Hypothalamus (tissue), 51 donors: Measurements from ENCODE around the gene FKBP8.
"Not testable (repeated sequence)": the region's sequence is repeated elsewhere in the genome, so short reads cannot be mapped to it uniquely, and the experiment has no call there.

Experiments used
- DNase-seq, 51 donors: peaks; one replicate each; lab custom pipeline; 2025; lab: John Stamatoyannopoulos, UW

The FKBP8 gene

GRCh38 chr19:18562086-18562485 is 18.7 kb upstream of the FKBP8 start:
- DNase-seq: no peak

- DNase-seq: no peak
These were observed 16.3 kb upstream of the FKBP8 start for GRCh38 chr19:18559685-18560084.

GRCh38 chr19:18558604-18559003 is 15.2 kb upstream of the FKBP8 start:
- no peak for DNase-seq

- peak in 1 of 51 donors; percentile 18 for DNase-seq
These were observed 14.8 kb upstream of the FKBP8 start for GRCh38 chr19:18558202-18558555.

- peak; percentile 50 to 98 (median 94) for DNase-seq
These were observed 14.2 kb upstream of the FKBP8 start, which contains the start of gene KXD1 for GRCh38 chr19:18557411-18558201. TSS of gene KXD1 (plus strand) at chr19:18557870. CDS start at chr19:18562057, 4,187 bp downstream.

GRCh38 chr19:18551631-18552030 is 8.3 kb upstream of the FKBP8 start:
- no peak for DNase-seq

- peak in 18 of 51 donors; percentile 3 to 40 (median 22) for DNase-seq
These were observed 572 bp upstream of the FKBP8 start for GRCh38 chr19:18543814-18544475.

GRCh38 chr19:18541992-18542940 is 1.1 kb downstream of the FKBP8 start:
- peak in 5 of 51 donors; percentile 31 to 62 (median 39) for DNase-seq

- peak in 3 of 51 donors; percentile 5 to 63 (median 7) for DNase-seq
These were observed 1.9 kb downstream of the FKBP8 start for GRCh38 chr19:18541258-18541991.

GRCh38 chr19:18540200-18540599 is 3.2 kb downstream of the FKBP8 start:
- not testable (repeated sequence) for DNase-seq

- DNase-seq: no peak
These were observed 4.0 kb downstream of the FKBP8 start for GRCh38 chr19:18539372-18539771.

GRCh38 chr19:18538115-18538514 is 5.3 kb downstream of the FKBP8 start:
- DNase-seq: no peak

- DNase-seq: no peak
These were observed 5.9 kb downstream of the FKBP8 start for GRCh38 chr19:18537431-18537830.

- DNase-seq: no peak
These were observed 6.9 kb downstream of the FKBP8 start for GRCh38 chr19:18536475-18536874.

GRCh38 chr19:18533058-18533457 is 10.3 kb downstream of the FKBP8 start:
- no peak for DNase-seq

- no peak for DNase-seq
These were observed 11.0 kb downstream of the FKBP8 start for GRCh38 chr19:18532168-18532890.

- no peak for DNase-seq
These were observed 11.9 kb downstream of the FKBP8 start for GRCh38 chr19:18531485-18531884.

GRCh38 chr19:18529782-18530181 is 13.6 kb downstream of the FKBP8 start:
- DNase-seq: no peak

GRCh38 chr19:18526316-18526715 is 17.1 kb downstream of the FKBP8 start:
- no peak for DNase-seq

- no peak for DNase-seq
These were observed 19.5 kb downstream of the FKBP8 start for GRCh38 chr19:18523841-18524240.
